H1 (cell line): ENCODE results near the gene FRMPD2. TPM values are rescaled to one million over a fixed set of nuclear protein-coding genes. Genes with fewer than 3 reads are reported as not detected.

Source experiments
- ATF3 ChIP-seq: IDR thresholded peaks from 2 replicates; pipeline ENCODE4 v1.6.1; 2011; ENCODE audit warnings: low read depth, mild to moderate bottlenecking, low read length; ENCODE audit not compliant: insufficient read depth
- SIN3A ChIP-seq, 2 experiments: IDR thresholded peaks in 1 of 2; conservative IDR thresholded peaks in 1 of 2; 2 replicates each; pipeline ENCODE4 v1.6.1; 2011 to 2012; ENCODE audit warnings: low read length in 2 of 2, improper control_type of control experiment in 1 of 2, low read depth in 1 of 2, mild to moderate bottlenecking in 1 of 2
- polyA plus RNA-seq, 7 experiments: library from polyadenylated mRNA; depleted of rRNA in 3 of 7; stranded (reverse) in 5 of 7; unstranded in 2 of 7; fragments of >200 nt in 5 of 7; fragments of 200-250 nt in 2 of 7; gene quantifications; 1 replicate in 5 of 7; 2 replicates in 1 of 7; 4 replicates in 1 of 7; pipeline versions ENCODE4 v1.2.1 to v1.2.3, GENCODE V29; 2011 to 2013; ENCODE audit warnings: missing spikeins in 2 of 7, mixed read lengths in 2 of 7
- total RNA-seq: library from RNA; stranded (reverse); fragmentation: NEBNext Ultra II Directional; extraction: Animal tissue kit (Norgen Biotek cat#: 25700); gene quantifications from 2 replicates; pipeline ENCODE4 v1.2.1, GENCODE V29; 2021

FRMPD2 gene
- total and polyA plus RNA-seq, 2 of the 8 experiments (the other 6 are each of a cell fraction or from before 2014, with no cell fraction given), result 0.07 to 0.47 TPM

- TF ChIP-seq SIN3A (conservative IDR thresholded peaks at IDR 0.05 in 1 of 2, IDR thresholded peaks at IDR 0.05 in 1 of 2; ENCODE audit: low read depth in 1 of 2, low read length in 2 of 2) (no peak), ATF3 (no peak)
Observed at GRCh38 chr10:48273741-48274140, 755 bp downstream of the FRMPD2 start (continued).
